Ammon's horn (tissue), 1 donor: ENCODE measurements around the gene ZNF611.
"Not testable (repeated sequence)": the region's sequence is repeated elsewhere in the genome, so short reads cannot be mapped to it uniquely, and the experiment has no call there.

ENCODE experiments used
- DNase-seq: peaks from one replicate; pipeline ENCODE4 v3.0.0-alpha.2; 2016; ENCODE audit warnings: low spot score

ZNF611 gene

GRCh38 chr19:52681216-52681615 lies 53.6 kb downstream of the ZNF611 start:
- DNase-seq, result not testable (repeated sequence)

DNA sequence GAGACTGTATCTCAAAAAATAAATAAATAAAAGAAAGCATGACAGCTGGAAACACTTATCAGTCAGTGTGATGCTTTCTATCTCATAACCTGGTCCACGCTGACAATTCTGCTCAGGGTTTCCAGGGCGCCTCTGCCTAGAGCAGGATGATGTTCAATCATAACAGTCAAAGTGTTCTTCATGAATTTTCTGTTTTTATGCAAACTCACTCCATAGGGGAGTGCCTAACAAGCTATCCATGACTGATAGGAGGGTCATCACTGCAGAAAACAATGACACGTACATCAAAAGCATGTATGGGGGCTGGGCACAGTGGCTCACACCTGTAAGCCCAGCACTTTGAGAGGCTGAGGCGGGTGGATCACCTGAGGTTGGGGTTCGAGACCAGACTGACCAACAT lies 55.2 kb downstream of the ZNF611 start:
- DNase-seq, result no peak

- not testable (repeated sequence) for DNase-seq
These were observed 59.6 kb downstream of the ZNF611 start for GRCh38 chr19:52675239-52675638.

DNA sequence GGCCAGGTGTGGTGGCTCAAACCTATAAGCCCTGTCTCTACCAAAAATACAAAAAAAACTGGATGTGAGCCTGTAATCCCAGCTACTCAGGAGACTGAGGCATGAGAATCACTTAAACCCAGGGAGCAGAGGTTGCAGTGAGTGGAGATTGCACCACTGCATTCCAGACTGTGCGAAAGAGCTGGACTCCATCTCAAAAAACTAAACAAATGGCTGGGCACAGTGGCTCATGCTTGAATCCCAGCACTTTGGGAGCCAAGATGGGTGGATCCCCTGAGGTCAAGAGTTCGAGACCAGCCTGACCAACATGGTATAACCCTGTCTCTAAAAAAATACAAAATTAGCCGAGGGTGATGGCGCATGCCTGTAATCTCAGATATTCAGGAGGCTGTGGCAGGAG lies 61.8 kb downstream of the ZNF611 start:
- DNase-seq, result no peak

DNA sequence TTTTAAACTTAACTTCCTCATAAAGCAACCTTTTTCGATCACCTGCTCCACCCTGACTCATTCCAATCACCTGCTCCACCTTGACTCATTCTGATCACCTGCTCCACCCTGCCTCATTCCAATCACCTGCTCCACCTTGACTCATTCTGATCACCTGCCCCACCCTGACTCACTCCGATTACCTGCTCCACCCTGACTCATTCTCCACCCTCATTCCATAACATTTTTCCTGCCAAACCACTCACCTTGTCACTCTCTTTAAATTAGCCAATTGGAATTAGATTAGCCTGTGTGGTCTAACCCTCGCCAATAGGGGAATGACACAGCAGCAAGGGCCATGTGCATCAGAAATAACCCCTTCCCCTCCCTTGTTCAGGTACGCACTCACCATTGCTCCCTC lies 64.8 kb downstream of the ZNF611 start:
- DNase-seq, result no peak

GRCh38 chr19:52669586-52669985 lies 65.3 kb downstream of the ZNF611 start:
- no peak for DNase-seq

DNA sequence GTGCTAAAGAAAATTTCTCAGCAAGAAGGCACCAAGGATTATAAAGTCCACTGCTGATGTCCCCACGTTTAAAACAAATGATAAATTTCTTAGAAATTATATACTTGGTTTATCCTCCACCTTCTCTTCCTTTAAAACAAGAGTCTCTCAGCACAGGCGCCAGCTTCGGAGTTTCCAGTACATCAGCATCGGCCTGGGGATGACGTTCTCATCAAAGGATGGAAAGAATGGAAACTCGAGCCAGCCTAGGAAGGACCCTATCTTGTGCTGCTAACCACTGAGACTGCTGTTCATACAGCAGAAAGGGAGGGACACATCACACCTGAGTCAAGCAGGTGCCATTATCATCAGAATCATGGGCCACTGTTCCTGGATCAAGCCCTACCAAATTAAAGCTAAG lies 66.9 kb downstream of the ZNF611 start:
- no peak for DNase-seq

DNA sequence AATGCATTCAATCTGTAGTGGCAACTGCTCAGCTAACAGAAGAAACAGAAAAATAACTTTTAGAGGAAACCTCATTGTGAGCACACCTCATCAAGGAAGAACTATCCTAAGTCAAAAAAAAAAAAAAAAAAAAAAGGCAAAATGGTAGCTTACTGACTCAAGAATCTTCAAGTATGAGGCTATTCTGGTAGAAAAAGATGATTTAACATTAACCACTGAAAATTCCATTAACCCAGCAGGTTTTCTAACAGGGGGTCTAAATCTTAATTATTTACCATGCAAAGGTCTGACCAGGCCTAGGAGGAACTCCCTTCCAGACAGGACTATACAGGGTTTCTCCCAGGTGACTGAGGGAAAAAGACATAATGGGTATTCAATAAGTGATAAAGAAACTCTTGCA lies 68.3 kb downstream of the ZNF611 start:
- no peak for DNase-seq

DNA sequence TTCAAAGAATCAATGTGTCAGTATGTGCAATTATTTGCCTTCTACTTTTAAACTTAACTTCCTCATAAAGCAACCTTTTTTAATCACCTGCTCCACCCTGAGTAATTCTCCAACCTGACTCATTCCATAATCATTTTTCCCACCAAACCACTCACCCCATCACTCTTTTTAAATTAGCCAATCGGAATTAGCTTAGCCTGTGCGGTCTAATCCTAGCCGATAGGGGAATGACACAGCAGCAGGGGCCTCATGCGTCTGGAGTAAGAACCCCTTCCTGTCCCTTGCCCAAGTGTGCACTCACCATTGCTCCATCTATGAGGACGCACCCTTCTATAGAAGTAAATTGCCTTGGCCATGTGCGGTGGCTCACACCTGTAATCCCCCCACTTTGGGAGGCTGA lies 69.3 kb downstream of the ZNF611 start:
- DNase-seq, result no peak

GRCh38 chr19:52665027-52665426 lies 69.8 kb downstream of the ZNF611 start:
- DNase-seq, result no peak

GRCh38 chr19:52664461-52664860 lies 70.4 kb downstream of the ZNF611 start:
- DNase-seq, result no peak

DNA sequence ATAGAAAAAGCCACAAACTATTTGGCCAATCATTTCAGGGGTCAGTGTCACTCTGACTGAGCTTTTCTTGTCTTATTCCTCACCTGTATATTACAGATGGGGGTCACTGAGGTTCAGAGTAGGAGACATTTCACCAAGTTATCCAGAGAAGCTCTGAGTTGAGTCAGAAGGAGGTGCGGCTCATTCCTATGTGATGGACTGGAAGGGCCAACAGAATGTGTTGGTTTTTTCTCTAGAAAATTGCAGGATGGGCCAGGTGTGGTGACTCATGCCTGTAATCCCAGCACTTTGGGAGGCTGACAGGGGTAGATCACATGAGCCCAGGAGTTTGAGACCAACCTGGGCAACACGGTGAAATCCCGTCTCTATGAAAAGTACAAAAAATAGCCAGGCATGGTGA lies 72.2 kb downstream of the ZNF611 start:
- DNase-seq, result no peak

- no peak for DNase-seq
These were observed 73.9 kb downstream of the ZNF611 start for GRCh38 chr19:52660981-52661380.

DNA sequence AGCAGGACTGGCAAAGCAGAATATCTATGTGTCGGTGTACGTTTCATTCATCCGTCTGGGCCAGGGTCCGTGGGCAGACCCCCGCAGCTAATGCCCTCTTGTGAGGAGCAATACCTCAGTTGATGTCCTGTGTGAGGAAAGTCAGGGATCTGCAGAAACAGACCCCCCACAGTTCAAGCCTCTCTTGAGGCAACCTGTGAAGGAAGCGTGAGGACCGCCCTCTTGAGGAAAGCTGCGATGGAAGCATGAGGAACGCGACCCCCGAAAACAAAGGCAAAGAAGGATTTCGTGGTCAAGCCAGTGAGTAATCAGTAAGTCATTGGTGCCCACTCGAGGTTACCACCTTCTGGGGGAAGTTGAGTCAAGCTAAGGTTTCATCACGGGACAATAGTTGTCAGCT lies 75.8 kb downstream of the ZNF611 start:
- no peak for DNase-seq

DNA sequence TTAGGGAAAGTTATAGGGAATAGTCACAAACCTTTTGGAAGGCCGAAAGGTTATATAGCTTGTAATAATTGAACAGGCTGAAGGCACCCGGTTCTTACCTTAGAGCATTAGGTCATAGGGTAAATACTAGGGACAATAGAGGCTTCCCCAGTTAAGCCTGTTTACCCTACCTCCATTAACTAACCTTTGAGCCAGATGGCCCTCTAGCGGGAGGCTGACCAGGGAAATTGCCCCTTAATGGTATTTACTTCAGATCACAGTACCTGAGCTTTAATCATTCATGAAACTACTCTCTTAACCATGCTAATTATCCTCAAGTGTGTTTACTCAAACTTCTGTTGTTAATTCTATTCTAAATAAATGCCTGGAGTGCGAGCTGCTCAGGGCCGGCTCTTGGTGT lies 76.2 kb downstream of the ZNF611 start:
- DNase-seq, result no peak

DNA sequence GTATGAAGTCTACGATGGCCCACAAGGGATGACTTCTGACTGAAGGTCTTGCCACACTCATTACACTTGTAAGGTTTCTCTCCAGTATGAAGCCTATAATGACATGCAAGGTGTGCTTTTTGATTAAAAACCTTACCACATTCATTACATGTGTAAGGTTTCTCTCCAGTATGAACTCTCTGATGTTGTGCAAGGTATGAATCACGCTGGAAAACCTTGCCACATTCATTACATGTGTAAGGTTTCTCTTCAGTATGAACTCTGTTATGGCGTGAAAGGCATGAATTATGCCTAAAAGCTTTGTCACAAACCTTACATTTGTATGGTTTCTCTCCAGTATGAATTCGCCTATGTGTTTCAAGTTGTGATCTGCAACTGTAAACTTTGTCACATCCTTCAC lies 81.7 kb downstream of the ZNF611 start:
- no peak for DNase-seq
